ENCODE results near the gene KAT6B.

DNA sequence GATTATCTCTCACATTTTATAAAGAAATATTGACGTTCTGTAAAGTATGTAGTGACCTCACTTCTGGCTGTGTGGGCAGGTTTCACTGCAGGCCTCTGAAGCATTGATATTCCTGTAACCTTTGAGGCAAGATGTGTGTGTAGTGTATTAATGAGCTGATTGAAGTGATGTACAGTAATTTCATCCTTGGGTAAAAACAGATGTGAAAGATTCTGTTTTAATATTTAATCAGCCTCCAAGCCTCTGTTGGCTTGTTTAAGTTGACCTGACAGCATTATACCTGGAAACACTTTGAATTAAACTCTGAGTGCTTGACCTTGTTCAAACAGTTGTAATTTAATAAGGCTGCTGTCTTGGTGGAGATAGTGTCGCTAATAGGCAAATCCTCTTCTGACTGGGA, 74.9 kb downstream of the KAT6B start:
- TF ChIP-seq, protein P1, sequence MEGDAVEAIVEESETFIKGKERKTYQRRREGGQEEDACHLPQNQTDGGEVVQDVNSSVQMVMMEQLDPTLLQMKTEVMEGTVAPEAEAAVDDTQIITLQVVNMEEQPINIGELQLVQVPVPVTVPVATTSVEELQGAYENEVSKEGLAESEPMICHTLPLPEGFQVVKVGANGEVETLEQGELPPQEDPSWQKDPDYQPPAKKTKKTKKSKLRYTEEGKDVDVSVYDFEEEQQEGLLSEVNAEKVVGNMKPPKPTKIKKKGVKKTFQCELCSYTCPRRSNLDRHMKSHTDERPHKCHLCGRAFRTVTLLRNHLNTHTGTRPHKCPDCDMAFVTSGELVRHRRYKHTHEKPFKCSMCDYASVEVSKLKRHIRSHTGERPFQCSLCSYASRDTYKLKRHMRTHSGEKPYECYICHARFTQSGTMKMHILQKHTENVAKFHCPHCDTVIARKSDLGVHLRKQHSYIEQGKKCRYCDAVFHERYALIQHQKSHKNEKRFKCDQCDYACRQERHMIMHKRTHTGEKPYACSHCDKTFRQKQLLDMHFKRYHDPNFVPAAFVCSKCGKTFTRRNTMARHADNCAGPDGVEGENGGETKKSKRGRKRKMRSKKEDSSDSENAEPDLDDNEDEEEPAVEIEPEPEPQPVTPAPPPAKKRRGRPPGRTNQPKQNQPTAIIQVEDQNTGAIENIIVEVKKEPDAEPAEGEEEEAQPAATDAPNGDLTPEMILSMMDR (IDR thresholded peaks at IDR 0.05): no peak
- no peak for TF ChIP-seq POLR2A (IDR thresholded peaks at IDR 0.05; ENCODE audit: low read depth)
- no peak for TF ChIP-seq EP300 (IDR thresholded peaks at IDR 0.05)
